GM19099 (cell line): Measurements from ENCODE around the gene PAF1.
A peak's percentile ranks its signal among the peaks of the same experiment; 100 is the strongest.

Source experiments
- POLR2A ChIP-seq: IDR thresholded peaks from 3 replicates; pipeline ENCODE4 v1.6.1; 2011; ENCODE audit warnings: low read depth; ENCODE audit not compliant: insufficient read length; ENCODE audit errors: extremely low read depth

PAF1 gene

GRCh38 chr19:39342647-39343305 lies 48.1 kb downstream of the PAF1 start:
- no peak for TF ChIP-seq POLR2A

GRCh38 chr19:39341719-39342604 lies 48.9 kb downstream of the PAF1 start, which contains the start of gene SAMD4B:
Gene SAMD4B (plus strand): TSS chr19:39342421. CDS start chr19:39356894, 14,473 bp downstream.
- TF ChIP-seq POLR2A, result peak; percentile 97

DNA sequence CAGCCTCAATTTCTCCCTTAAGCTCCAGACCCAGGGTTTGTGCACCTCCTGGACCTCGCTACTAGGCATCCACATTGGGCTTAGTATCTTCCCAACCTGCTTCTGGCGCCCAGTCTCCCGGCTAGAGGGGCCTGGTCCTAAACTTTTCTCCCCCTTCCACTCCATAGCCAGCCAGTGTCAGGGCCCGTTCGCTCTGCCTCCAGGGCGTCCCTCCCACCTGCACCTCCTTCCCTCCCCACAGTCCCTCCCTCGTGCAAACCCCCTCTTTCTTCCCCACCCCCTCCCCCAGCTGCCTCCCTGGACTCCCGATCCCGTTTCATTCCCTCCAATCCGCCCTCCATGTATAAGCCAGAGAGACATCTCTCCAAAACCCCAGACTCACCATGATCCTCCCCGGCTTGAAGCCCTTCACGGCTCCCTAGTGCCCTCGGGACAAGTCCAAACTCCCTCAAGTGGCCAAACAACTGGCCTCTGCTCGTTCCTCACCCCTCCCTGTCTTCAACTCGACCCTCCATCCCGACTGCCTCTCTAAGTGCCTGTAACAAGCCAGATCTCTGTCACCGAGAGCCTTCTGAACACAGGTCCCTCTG lies 49.7 kb downstream of the PAF1 start:
- no peak for TF ChIP-seq POLR2A

GRCh38 chr19:39339674-39340073 lies 51.2 kb downstream of the PAF1 start:
- no peak for TF ChIP-seq POLR2A

GRCh38 chr19:39336483-39336882 lies 54.4 kb downstream of the PAF1 start:
- no peak for TF ChIP-seq POLR2A
